Activated T-cell treated with anti-CD3 and anti-CD28 coated beads, Interleukin-2, amount 50 U/mL, for 72 hours (primary cell): Measurements from ENCODE around the gene IGFBP5. TPM values are rescaled to one million over a fixed set of nuclear protein-coding genes. Genes with fewer than 3 reads are reported as not detected.

Experiments
- ATAC-seq, 2 donors: fragments of 150-1000 bp; cut with Tn5 transposase; replicated peaks in 1 of 2; 2 replicates each; pipeline ENCODE4 v1.10.0; 2021; ENCODE audit warnings: moderate library complexity in 2 of 2, mild to moderate bottlenecking in 1 of 2
- DNase-seq, 2 donors: peaks; one replicate each; pipeline ENCODE4 v3.0.0; 2021 to 2022; ENCODE audit warnings: mixed read lengths in 1 of 2
- H3K27ac Mint-ChIP-seq: one replicate; pipeline ENCODE4 v1.8.0; 2022; ENCODE audit warnings: mild to moderate bottlenecking, moderate library complexity, mixed read lengths
- H3K27me3 Mint-ChIP-seq: one replicate; pipeline ENCODE4 v1.8.0; 2022; ENCODE audit warnings: low read depth, mixed read lengths
- H3K36me3 Mint-ChIP-seq, 2 donors: one replicate each; pipeline ENCODE4 v1.8.0; 2022; ENCODE audit warnings: mixed read lengths in 2 of 2, mild to moderate bottlenecking in 1 of 2; ENCODE audit not compliant: insufficient read depth in 2 of 2
- H3K4me1 Mint-ChIP-seq: one replicate; pipeline ENCODE4 v1.8.0; 2022; ENCODE audit warnings: low read depth, mixed read lengths
- H3K4me3 Mint-ChIP-seq, 2 donors: one replicate each; pipeline ENCODE4 v1.8.0; 2022; ENCODE audit warnings: mild to moderate bottlenecking in 2 of 2, mixed read lengths in 2 of 2, moderate library complexity in 2 of 2
- H3K9me3 Mint-ChIP-seq, 2 donors: one replicate each; pipeline ENCODE4 v1.8.0; 2022; ENCODE audit warnings: mixed read lengths in 2 of 2
- total RNA-seq, 2 donors: library from RNA; stranded (reverse); gene quantifications; one replicate each; pipeline ENCODE4 v1.2.3, GENCODE V29; 2022

Gene IGFBP5
- total RNA-seq, 2 donors from 2014 or later = not detected

DNA sequence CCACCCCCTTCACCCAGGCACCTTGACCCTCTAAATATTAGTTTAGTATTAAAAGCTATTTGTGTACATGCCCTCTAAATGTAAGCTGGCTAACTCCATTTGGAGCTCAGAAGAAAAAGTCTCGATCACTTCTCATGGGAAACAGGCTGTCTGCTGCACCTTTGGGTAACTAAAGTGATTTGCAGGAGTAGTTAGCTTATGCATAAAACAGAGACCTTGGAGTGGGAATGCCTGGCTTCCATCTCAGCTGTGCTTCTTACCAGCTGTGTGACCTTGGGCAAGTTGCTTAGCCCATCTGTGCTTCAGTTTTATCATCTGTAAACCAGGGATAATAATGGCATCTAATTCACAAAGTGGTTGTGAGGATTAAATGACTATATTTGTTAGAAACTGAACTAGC, 32.2 kb downstream of the IGFBP5 start:
- no peak overlapping the region for H3K4me3 Mint-ChIP-seq
- ATAC-seq = no peak
- DNase-seq = no peak
- no peaks in the 10 kb centered on the region for H3K36me3 Mint-ChIP-seq
- no peaks in the 10 kb centered on the region for H3K4me1 Mint-ChIP-seq
- no peak overlapping the region for H3K27ac Mint-ChIP-seq
- H3K9me3 Mint-ChIP-seq = no peaks in the 10 kb centered on the region
- H3K27me3 Mint-ChIP-seq = no peaks in the 10 kb centered on the region

DNA sequence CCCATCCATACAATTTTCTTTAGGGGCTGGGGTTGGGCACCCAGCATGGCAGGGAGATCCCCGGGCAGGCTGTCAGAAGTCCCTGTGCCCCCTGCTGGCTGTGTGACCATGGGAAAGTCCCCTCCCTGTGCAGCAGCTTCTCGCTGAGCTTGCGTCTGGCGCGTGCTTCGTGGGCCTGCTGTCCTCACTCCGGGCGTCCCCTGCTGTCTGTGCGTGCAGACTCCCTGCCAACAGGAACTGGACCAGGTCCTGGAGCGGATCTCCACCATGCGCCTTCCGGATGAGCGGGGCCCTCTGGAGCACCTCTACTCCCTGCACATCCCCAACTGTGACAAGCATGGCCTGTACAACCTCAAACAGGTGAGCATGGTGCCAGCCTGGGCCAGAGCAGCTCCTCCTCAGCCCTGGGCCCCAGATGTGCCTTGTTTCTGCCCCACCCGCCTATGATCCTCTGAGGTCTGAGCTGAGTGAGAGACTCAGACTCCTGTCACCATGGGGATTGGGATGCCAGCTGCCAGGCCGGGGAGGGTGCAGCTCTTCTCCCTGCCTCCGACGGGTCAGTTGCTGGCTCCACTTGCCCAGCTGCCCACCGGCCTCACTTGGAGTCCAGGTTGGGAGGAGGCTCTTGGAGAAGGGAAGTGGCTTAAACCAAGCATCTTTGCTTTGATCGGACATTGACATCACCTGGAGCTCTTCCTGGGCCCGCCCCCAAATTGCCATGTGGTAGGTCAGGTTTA, 33.5 kb downstream of the IGFBP5 start:
- H3K4me3 Mint-ChIP-seq = no peak overlapping the region
- no peaks in the 10 kb centered on the region for H3K36me3 Mint-ChIP-seq
- H3K27me3 Mint-ChIP-seq = no peaks in the 10 kb centered on the region
- no peak overlapping the region for H3K27ac Mint-ChIP-seq
- no peak for ATAC-seq
- no peaks in the 10 kb centered on the region for H3K4me1 Mint-ChIP-seq
- no peak for DNase-seq
- no peaks in the 10 kb centered on the region for H3K9me3 Mint-ChIP-seq

DNA sequence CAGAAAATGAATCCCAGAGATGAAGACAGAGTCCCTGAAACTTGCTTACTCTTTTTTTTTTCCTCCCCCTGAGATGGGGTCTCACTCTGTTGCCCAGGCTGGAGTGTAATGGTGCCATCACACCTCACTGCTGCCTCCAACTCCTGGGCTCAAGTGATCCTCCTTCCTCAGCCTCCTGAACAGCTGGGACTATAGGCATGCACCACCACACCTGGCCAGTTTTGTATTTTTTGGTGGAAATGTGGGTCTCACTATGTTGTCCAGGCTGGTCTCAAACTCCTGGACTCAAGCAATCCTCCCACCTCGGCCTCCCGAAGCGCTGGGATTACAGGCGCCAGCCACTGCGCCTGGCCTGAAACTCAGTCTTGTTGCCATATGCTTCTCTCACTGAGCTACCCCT, 34.3 kb downstream of the IGFBP5 start:
- Mint-ChIP-seq H3K4me1 (no peaks in the 10 kb centered on the region), H3K27ac (no peak overlapping the region), H3K4me3 (no peak overlapping the region), H3K27me3 (no peaks in the 10 kb centered on the region), H3K36me3 (no peaks in the 10 kb centered on the region), H3K9me3 (no peaks in the 10 kb centered on the region)
- DNase-seq (no peak), ATAC-seq (no peak)

DNA sequence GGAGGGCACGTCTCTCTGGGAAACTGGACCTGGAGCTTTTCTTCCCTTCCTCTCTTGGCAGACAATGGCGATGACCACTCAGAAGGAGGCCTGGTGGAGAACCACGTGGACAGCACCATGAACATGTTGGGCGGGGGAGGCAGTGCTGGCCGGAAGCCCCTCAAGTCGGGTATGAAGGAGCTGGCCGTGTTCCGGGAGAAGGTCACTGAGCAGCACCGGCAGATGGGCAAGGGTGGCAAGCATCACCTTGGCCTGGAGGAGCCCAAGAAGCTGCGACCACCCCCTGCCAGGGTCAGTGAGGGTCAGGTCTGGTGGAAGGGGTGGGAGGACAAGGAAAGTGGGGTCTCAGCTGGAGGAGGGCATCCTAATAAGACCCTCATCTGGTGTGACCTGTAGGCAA, 34.9 kb downstream of the IGFBP5 start:
- DNase-seq = no peak
- no peak for ATAC-seq
- Mint-ChIP-seq H3K27me3 (no peaks in the 10 kb centered on the region), H3K27ac (no peak overlapping the region), H3K9me3 (no peaks in the 10 kb centered on the region), H3K4me3 (no peak overlapping the region), H3K36me3 (no peaks in the 10 kb centered on the region), H3K4me1 (no peaks in the 10 kb centered on the region)

DNA sequence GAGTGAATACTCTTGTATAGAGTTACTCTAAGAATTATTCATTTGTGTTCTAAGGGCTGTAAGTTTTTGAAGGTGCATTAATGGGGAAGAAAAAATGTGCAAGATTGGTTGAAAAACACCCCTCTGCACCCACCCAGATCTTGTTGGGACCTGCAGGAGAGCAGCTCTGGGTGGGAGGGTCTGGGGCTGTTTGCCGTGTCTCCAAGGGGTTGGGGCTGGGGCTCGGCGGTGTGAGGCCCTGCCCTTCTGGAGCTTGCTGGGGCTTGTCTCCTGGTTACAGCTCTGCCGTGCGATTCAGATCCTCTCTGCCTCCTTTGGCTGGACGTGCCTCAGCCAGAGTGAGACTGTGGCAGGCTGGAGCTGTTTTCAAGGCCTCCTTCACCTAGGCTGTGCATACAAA, 36.1 kb downstream of the IGFBP5 start:
- DNase-seq (no peak), ATAC-seq (no peak)
- Mint-ChIP-seq H3K4me1 (no peaks in the 10 kb centered on the region), H3K36me3 (no peaks in the 10 kb centered on the region), H3K4me3 (no peak overlapping the region), H3K27ac (no peak overlapping the region), H3K9me3 (no peaks in the 10 kb centered on the region), H3K27me3 (no peaks in the 10 kb centered on the region)

DNA sequence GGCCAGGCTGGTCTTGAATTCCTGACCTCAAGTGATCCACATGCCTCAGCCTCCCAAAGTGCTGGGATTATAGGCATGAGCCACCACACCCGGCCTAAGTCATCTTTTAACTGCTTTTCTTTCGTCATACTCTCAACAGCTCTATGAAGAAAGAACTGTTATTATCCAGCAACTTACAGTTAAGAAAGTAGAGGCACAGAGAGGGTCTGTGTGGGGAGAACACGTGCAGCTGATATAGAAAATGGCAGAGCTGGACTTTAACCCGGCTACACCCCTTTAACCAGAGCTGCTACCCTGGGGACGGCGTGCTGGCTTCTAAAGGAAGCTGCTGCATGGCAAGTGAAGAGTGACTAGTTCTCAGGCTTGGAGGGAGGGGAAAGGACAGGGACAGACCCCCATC, 36.6 kb downstream of the IGFBP5 start:
- DNase-seq (no peak), ATAC-seq (no peak)
- Mint-ChIP-seq H3K36me3 (no peaks in the 10 kb centered on the region), H3K9me3 (no peaks in the 10 kb centered on the region), H3K4me3 (no peak overlapping the region), H3K27ac (no peak overlapping the region), H3K4me1 (no peaks in the 10 kb centered on the region), H3K27me3 (no peaks in the 10 kb centered on the region)

DNA sequence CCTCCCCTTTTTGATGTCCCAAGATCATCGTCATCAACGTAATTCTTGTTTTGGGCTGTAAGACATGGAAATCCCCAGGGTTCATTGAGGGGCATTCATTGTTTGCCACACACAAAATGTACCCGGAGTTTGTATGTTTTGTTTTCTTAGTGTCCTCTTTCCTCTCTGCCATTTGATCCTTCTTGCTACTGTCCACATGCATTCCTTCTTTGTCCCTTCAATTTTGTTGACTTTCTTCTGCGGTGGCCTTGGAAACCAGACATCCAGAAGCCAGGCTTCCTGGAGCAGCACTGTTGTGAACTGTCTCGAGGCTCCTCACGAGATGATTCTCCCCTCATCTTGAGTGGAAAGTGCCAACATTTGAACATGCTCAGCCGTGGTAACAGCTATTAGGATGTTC, 37.4 kb downstream of the IGFBP5 start:
- no peak for ATAC-seq
- no peaks in the 10 kb centered on the region for H3K27me3 Mint-ChIP-seq
- H3K4me1 Mint-ChIP-seq = no peaks in the 10 kb centered on the region
- no peaks in the 10 kb centered on the region for H3K36me3 Mint-ChIP-seq
- H3K9me3 Mint-ChIP-seq = no peaks in the 10 kb centered on the region
- no peak overlapping the region for H3K27ac Mint-ChIP-seq
- H3K4me3 Mint-ChIP-seq = no peak overlapping the region
- DNase-seq = no peak

DNA sequence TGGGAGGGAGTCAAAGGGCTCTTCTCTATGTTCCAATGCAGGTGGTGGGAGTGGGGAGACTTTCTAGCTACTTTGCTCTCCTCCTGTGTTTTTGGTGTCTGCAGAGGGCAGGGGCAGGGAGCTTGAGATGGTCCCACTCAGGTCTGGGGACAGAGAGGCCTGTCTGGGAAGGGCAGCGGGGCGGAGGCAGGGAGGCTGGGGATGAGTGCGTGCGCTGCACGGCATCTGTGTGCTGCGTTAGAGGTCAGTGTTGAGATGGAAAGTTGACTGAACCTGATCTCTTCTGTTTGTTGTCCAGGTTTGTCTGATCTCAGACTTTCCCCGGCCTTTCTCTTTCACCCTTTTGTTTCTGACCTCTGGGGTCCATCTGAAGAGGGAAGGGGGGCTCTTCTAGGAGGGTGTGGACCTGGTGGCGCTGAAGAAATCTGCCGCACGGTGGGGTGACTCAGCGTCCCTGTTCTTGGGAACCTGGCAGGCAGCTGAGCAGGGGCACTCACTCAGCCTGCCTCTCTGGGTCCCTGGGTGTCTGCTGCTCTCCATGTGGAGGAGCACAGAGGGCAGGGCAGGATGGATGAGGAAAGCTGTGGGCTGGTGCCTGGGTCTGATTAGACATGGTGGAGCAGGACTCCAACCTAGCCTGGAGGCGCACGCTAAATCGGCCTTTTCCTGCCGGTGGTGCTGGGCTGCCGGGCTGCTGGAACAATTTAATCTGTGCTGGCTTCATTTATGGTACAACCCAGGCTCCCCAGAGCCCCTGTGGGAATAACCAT, 38.1 kb downstream of the IGFBP5 start:
- ATAC-seq = no peak
- no peak overlapping the region for H3K27ac Mint-ChIP-seq
- DNase-seq = no peak
- H3K9me3 Mint-ChIP-seq = no peaks in the 10 kb centered on the region
- no peaks in the 10 kb centered on the region for H3K27me3 Mint-ChIP-seq
- H3K4me1 Mint-ChIP-seq = no peaks in the 10 kb centered on the region
- H3K4me3 Mint-ChIP-seq = no peak overlapping the region
- H3K36me3 Mint-ChIP-seq = no peaks in the 10 kb centered on the region

DNA sequence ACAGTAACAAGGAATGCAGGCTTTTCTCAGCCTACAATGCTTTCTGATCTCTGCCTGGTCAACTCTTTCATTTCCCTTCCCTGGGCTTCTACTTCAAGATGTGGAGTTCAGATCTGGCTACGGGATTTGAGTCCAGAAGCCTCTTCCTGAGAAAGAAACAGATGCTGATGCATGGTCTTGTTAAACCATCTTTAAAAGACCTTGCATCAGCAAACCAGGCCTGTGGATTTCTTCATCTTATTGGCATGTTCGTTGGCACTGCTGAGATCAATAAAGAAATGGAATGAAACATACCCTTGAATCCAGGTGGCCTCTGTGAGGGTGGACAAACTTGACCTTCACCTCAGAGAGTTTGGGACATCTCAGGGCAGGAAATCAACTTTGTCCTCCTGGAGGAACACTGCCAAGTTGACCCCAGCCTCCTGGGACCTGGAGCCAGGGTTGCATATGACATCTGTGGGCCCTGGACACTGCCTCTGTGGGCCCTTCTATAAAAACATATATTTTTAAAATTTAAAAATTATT, 40.8 kb downstream of the IGFBP5 start:
- H3K27ac Mint-ChIP-seq = no peak overlapping the region
- no peaks in the 10 kb centered on the region for H3K36me3 Mint-ChIP-seq
- ATAC-seq = no peak
- DNase-seq = no peak
- peaks cover 4% of the 10 kb centered on the region for H3K4me1 Mint-ChIP-seq
- H3K27me3 Mint-ChIP-seq = peaks cover 8% of the 10 kb centered on the region
- no peak overlapping the region for H3K4me3 Mint-ChIP-seq
- no peaks in the 10 kb centered on the region for H3K9me3 Mint-ChIP-seq

DNA sequence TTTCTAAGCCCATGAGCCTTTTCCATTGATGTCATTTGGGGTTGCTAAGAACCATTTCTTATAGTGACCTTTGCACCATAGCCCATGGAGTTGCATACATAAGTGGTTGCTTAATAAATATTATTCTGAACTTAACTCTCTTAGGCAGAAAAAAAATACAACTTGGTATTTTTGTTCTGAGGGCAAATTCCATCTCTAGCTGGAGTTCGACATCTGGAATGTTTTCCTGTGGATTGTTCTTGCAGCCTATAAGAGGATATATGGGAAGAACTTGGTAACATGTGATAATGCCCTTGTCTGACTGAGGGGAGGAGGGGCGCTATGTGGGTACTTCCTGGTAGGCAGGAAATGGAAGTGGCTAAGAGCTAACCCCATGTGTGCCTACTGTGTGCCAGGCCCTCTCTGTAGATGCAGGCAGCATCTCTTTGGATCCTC, 41.4 kb downstream of the IGFBP5 start:
- Mint-ChIP-seq H3K27me3 (peaks cover 8% of the 10 kb centered on the region), H3K4me1 (peaks cover 4% of the 10 kb centered on the region), H3K4me3 (no peak overlapping the region), H3K36me3 (no peaks in the 10 kb centered on the region), H3K27ac (no peak overlapping the region), H3K9me3 (no peaks in the 10 kb centered on the region)
- ATAC-seq (no peak), DNase-seq (no peak)

DNA sequence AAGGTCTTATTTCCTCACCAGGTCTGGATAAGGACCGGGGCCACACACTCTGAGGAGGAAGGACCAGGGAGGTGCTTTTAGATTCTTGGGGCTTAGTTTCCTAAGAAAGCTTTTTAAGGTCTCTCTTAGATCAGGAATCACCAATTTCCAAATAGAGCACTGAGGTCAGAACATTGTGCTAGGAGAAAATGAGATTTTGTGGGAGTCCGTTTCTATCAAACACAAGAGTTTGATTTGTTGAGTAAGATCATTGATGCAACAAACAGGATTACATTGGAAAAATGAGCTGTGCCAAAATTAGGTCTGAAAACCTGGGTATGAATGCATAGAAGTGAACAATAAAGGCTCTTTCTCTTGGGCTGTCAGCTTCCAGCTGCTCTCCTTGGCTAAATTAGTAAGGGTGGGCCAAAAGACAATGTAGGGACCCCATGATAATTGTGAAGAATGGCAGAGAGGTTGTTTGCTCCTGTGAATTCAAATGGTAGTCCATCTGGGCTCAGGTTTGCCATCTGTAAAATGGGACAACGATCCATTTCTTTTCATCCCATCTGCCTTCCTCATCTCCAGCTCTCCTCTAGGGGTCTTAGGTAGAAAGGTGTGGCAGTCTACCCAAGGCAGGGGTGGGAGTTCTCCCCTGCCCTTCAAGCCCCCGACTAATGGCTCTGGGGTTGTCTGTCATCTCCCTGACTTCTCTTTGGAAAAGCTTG, 42.1 kb downstream of the IGFBP5 start:
- H3K27me3 Mint-ChIP-seq = peaks cover 10% of the 10 kb centered on the region
- ATAC-seq = no peak
- no peaks in the 10 kb centered on the region for H3K9me3 Mint-ChIP-seq
- peaks cover 4% of the 10 kb centered on the region for H3K4me1 Mint-ChIP-seq
- no peaks in the 10 kb centered on the region for H3K36me3 Mint-ChIP-seq
- no peak for DNase-seq
- H3K4me3 Mint-ChIP-seq = no peak overlapping the region
- no peak overlapping the region for H3K27ac Mint-ChIP-seq

DNA sequence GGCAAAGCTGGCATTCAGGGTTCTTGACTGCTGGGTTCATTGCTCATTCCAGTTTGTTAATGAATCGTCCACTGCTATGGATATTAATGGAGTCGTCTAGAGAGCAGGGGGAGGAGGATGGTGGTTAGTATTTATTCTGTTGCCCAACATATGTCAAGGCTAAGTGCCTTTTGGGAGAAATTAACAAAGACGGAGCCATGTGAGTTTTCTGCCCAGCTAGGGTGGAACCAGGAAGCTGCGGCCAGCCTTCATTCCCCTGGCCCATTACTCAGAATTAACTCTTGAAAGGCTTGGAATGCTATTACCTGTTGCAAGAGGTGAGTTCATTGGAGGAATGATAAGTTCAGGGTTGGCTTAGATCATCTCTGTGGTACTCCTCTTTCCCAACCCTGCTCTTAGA, 42.8 kb downstream of the IGFBP5 start:
- ATAC-seq (no peak), DNase-seq (no peak)
- no peak overlapping the region for H3K4me3 Mint-ChIP-seq
- no peaks in the 10 kb centered on the region for H3K36me3 Mint-ChIP-seq
- no peak overlapping the region for H3K27ac Mint-ChIP-seq
- peaks cover 15% of the 10 kb centered on the region for H3K27me3 Mint-ChIP-seq
- H3K4me1 Mint-ChIP-seq = peaks cover 4% of the 10 kb centered on the region
- no peaks in the 10 kb centered on the region for H3K9me3 Mint-ChIP-seq

DNA sequence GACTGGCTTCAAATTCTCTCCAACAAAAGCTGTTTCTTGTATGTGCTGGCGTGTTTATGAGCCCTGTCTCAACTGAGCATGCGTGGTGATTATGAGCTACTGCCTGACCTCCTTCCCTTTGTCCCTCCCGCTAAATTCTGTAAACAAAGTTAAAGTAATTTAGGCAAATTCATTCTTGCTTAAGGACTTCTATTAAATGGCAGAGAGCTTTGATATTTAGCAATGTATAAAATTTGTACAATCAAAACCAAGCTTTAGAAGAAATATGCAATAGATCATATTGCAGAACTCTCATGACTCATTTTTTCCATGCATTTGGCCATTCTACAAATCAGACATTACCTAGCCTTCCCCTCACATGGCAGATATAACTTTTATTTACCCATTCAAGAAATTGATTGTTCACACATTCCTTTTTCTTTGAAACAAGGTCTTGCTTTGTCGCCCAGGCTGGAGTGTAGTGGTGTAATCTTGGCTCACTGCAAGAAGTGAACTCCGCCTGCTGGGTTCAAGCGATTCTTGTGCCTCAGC, 43.9 kb downstream of the IGFBP5 start:
- Mint-ChIP-seq H3K9me3 (no peaks in the 10 kb centered on the region), H3K27ac (no peak overlapping the region), H3K27me3 (peaks cover 15% of the 10 kb centered on the region), H3K4me3 (no peak overlapping the region), H3K36me3 (no peaks in the 10 kb centered on the region), H3K4me1 (peaks cover 4% of the 10 kb centered on the region)
- DNase-seq = no peak
- no peak for ATAC-seq
